AG09319 (cell line): ENCODE measurements around the gene SLFN12.
"Not testable (repeated sequence)": the region's sequence is repeated elsewhere in the genome, so short reads cannot be mapped to it uniquely, and the experiment has no call there.

ENCODE experiments used
- DNase-seq: peaks from one replicate; pipeline ENCODE4 v3.0.0-alpha.2; 2010; ENCODE audit warnings: low read depth; ENCODE audit errors: extremely low read depth
- TF ChIP-seq, protein P1 (sequence below): IDR thresholded peaks from 2 replicates; pipeline ENCODE4 v1.5.1; 2011; ENCODE audit warnings: low read depth, mild to moderate bottlenecking, inconsistent platforms, low read length, moderate library complexity

SLFN12 gene

GRCh38 chr17:35404360-35404759 lies 27.9 kb downstream of the SLFN12 start:
- TF ChIP-seq, protein P1, sequence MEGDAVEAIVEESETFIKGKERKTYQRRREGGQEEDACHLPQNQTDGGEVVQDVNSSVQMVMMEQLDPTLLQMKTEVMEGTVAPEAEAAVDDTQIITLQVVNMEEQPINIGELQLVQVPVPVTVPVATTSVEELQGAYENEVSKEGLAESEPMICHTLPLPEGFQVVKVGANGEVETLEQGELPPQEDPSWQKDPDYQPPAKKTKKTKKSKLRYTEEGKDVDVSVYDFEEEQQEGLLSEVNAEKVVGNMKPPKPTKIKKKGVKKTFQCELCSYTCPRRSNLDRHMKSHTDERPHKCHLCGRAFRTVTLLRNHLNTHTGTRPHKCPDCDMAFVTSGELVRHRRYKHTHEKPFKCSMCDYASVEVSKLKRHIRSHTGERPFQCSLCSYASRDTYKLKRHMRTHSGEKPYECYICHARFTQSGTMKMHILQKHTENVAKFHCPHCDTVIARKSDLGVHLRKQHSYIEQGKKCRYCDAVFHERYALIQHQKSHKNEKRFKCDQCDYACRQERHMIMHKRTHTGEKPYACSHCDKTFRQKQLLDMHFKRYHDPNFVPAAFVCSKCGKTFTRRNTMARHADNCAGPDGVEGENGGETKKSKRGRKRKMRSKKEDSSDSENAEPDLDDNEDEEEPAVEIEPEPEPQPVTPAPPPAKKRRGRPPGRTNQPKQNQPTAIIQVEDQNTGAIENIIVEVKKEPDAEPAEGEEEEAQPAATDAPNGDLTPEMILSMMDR, result no peak
- DNase-seq, result no peak

DNA sequence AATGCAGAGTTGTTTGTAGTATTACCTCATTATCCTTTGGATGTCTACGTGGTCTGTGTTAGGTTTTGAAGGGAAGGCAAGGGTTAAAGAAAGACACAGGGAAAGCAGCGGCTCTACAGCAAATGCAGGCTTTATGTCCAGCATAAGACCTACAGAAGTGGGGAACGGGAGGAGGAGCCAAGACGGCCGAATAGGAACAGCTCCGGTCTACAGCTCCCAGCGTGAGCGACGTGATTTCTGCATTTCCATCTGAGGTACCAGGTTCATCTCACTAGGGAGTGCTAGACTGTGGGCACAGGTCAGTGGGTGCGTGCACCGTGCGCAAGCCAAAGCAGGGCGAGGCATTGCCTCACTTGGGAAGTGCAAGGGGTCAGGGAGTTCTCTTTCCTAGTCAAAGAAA lies 38.5 kb downstream of the SLFN12 start:
- not testable (repeated sequence) for DNase-seq

GRCh38 chr17:35390663-35391062 lies 41.6 kb downstream of the SLFN12 start:
- TF ChIP-seq, protein P1, result no peak
- DNase-seq, result no peak

- TF ChIP-seq, protein P1, result no peak
- DNase-seq, result no peak
Measured at GRCh38 chr17:35390156-35390555, 42.1 kb downstream of the SLFN12 start.

GRCh38 chr17:35387496-35387895 lies 44.8 kb downstream of the SLFN12 start:
- TF ChIP-seq, protein P1, result no peak
- no peak for DNase-seq

GRCh38 chr17:35377706-35378105 lies 54.6 kb downstream of the SLFN12 start:
- TF ChIP-seq, protein P1, result no peak
- no peak for DNase-seq

DNA sequence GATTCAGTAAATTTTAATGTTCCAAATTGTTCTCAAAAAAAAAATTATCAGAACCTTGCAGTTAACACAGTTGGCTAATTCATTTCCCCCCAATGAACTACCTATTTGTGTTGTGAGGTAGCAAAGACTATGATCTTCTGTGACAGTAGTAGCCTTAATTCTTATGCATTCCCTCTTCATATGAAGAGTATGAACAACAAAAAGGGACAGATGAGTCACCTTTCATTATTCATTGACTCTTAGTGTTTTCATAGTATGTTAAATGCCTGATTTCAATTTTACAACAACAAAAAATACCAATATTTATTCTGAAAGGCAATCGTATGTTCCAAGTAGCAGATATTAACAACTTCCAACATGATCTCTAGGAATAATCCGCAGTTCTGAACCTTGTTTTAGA lies 55.2 kb downstream of the SLFN12 start:
- TF ChIP-seq, protein P1, result no peak
- no peak for DNase-seq

DNA sequence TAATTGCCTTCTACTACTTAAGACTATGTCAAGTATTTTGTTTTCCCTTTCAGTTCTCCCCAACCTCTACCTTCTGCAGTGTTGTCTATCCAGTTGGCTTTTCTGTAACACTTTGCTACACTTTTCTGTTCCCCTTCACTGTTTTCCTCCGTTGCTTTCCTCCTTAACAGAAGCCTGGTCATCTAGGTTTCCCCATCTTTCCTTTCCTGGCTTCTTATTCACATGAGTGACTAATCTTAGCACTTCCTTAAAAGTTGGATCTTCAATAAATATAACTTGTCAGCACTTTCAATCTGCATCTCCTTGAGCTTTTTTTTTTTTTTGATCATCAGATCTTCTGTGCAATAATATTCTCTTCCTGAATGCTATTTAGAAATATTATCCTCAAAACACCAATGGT lies 56.1 kb downstream of the SLFN12 start:
- no peak for DNase-seq
- TF ChIP-seq, protein P1, result no peak
